Measurements from ENCODE around the gene GANAB.

- TF ChIP-seq, protein P1, sequence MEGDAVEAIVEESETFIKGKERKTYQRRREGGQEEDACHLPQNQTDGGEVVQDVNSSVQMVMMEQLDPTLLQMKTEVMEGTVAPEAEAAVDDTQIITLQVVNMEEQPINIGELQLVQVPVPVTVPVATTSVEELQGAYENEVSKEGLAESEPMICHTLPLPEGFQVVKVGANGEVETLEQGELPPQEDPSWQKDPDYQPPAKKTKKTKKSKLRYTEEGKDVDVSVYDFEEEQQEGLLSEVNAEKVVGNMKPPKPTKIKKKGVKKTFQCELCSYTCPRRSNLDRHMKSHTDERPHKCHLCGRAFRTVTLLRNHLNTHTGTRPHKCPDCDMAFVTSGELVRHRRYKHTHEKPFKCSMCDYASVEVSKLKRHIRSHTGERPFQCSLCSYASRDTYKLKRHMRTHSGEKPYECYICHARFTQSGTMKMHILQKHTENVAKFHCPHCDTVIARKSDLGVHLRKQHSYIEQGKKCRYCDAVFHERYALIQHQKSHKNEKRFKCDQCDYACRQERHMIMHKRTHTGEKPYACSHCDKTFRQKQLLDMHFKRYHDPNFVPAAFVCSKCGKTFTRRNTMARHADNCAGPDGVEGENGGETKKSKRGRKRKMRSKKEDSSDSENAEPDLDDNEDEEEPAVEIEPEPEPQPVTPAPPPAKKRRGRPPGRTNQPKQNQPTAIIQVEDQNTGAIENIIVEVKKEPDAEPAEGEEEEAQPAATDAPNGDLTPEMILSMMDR (IDR thresholded peaks at IDR 0.05; ENCODE audit: poor library complexity), result no peak
- no peak for TF ChIP-seq EZH2phosphoT487 (IDR thresholded peaks at IDR 0.05; ENCODE audit: low read depth, severe bottlenecking, unreplicated experiment)
- TF ChIP-seq EZH2 (IDR thresholded peaks at IDR 0.05; ENCODE audit: borderline replicate concordance), result no peak
Observed at GRCh38 chr11:62611705-62612365, 34.6 kb downstream of the GANAB start.

Measured in hepatocyte (in vitro differentiated cells).